Activated CD4-positive, CD25-positive, alpha-beta regulatory T cell (primary cell): Measurements from ENCODE around the gene RNF175.

ENCODE experiments used
- DNase-seq, 4 experiments: peaks; one replicate each; lab custom pipeline; 2025; lab: John Stamatoyannopoulos, UW

Gene RNF175

GRCh38 chr4:153785910-153786721, 26.3 kb upstream of the RNF175 start:
- no peak for DNase-seq

- no peak for DNase-seq
Measured at GRCh38 chr4:153784166-153784699, 24.4 kb upstream of the RNF175 start.

GRCh38 chr4:153782581-153782980, 22.8 kb upstream of the RNF175 start:
- DNase-seq = no peak

GRCh38 chr4:153781717-153782416, 22.0 kb upstream of the RNF175 start:
- DNase-seq = no peak

GRCh38 chr4:153781280-153781679, 21.5 kb upstream of the RNF175 start:
- DNase-seq = no peak

GRCh38 chr4:153780876-153781275, 21.1 kb upstream of the RNF175 start:
- no peak for DNase-seq

- DNase-seq = no peak
Measured at GRCh38 chr4:153780221-153780620, 20.4 kb upstream of the RNF175 start.

- DNase-seq = no peak
Measured at GRCh38 chr4:153778383-153778782, 18.6 kb upstream of the RNF175 start.

- DNase-seq = no peak
Measured at GRCh38 chr4:153777421-153777820, 17.6 kb upstream of the RNF175 start.

GRCh38 chr4:153776601-153777000, 16.8 kb upstream of the RNF175 start:
- DNase-seq = no peak

GRCh38 chr4:153773236-153773690, 13.4 kb upstream of the RNF175 start:
- DNase-seq = no peak

DNA sequence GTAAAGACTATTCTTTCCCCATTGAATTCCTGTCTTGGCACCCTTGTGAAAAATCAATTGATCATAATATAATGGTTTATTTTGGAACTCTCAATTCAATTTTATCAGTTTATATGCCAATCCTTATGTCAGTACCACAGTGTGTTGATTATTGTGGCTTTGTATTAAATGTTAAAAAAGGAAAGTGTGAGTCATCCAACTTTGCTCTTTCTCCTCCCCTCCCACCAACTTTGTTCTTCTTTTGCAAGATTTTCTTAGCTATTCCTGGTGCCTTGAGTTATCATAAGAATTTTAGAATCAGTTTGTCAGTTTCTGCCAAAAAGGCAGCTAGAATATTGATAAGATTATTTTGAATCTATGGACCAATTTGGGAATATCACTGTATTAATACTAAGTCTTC, 11.2 kb upstream of the RNF175 start:
- no peak for DNase-seq

- DNase-seq = no peak
Measured at GRCh38 chr4:153766758-153767157, 6.9 kb upstream of the RNF175 start.

DNA sequence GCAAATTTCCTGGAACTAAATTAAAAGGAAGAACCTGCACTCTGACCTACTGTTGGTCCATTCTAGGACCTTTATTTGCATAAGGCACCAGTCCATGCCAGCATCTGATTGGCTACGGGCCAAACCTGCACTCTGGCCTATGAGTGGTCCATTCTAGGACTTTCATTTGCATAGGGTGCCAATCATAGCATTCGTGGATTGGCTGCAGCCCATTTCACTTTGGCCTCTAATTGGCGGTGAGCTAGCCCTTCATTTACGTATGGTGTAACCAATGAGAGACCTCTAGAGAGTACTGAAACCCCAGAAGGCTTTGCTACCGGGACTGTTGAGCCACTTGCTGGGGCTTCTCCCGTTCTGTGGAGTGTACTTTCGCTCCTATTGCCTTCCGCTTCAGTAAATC, 6.1 kb upstream of the RNF175 start:
- DNase-seq = no peak

- DNase-seq = no peak
Measured at GRCh38 chr4:153764601-153765368, 5.0 kb upstream of the RNF175 start.

- DNase-seq = no peak
Measured at GRCh38 chr4:153763404-153763803, 3.6 kb upstream of the RNF175 start.

DNA sequence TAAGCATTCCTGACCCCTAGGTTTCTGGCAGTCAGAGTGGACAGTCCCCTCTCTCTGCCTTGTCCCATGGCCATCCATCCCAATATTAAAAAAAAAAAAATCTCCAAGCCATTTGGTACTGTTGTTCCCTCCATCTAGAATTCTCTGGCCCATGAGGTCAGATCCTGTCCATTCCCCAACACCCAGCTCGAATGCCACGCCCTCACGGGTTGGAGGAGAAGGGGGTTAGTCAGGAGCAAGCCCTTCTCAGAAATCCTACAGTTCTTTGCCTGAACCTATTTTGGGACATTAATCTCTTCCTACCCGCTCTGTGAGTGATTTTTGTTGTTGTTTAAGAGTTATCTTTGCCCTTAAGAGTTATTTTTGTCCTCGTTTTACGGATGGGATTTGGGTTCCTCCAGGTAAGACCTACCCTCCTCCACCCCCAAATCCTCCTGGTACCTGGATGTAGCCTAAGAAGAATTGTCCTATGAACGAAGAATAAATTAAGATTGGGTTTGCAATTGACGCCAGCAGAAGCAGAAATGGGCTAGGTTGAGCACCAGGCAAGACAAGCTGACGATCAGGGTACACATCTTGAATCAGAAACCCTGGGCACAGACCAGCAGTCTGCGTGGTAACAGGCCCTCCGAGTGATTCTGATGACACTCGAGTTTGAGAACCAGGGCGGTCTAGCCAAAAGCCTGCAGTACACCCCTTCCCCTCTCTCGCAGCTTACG, 977 bp downstream of the RNF175 start:
- peak in 1 of 4 experiments; percentile 1 for DNase-seq

DNA sequence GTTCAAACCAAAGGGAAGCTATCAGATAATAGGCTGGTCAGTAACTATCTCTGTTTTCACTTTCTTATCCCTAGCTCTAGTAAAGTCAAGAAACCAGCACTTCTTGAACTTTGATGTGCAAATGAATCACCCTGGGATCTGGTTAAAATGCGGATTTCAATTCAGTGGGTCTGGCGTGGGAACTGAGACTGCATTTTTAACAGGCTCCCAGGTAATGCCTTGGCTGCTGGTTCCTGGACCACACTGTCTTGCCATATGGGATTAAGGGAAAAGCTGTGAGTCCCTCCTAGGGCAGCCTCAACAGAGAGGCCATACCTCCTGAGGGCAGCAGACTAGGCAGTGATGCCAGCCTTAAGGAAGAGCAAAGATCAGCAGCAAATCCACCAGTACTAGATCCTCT, 1.7 kb downstream of the RNF175 start:
- DNase-seq = no peak

- no peak for DNase-seq
Measured at GRCh38 chr4:153757407-153757806, 2.4 kb downstream of the RNF175 start.

DNA sequence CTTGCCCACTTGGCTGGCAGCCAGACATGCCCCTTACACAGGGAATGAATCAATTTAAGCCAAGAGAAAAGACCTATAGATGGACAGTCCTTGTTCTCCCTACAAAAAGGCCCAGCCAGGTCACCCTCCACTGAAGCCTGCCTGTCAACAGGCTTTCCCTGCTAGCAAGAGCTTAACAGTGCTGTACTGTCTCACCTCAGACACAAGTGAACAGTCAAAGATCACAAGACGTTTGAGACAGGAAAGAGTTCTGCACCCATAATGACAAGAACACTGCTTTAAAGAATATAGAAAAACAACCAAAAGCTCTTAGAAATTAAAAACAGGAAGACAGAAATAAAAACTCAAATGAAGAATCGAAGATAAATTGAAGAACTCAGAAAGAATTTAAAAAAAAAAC, 4.6 kb downstream of the RNF175 start:
- DNase-seq = no peak

- peak; percentile 26 to 37 (median 32) for DNase-seq
Measured at GRCh38 chr4:153750197-153750817, 9.5 kb downstream of the RNF175 start.
